Lung (tissue), 12 donors: ENCODE measurements around the gene CCDC30. TPM values are rescaled to one million over a fixed set of nuclear protein-coding genes. Genes with fewer than 3 reads are reported as not detected.

Experiments used
- ATAC-seq: fragments of 200-7000 bp; cut with Tn5 transposase; one replicate; pipeline ENCODE4 v1.9.1; 2020; ENCODE audit warnings: moderate number of reproducible peaks; ENCODE audit not compliant: insufficient read depth, low FRiP score
- DNase-seq, 3 donors: peaks; one replicate each; pipeline ENCODE4 v3.0.0-alpha.2; 2013 to 2017
- H3K27ac ChIP-seq, 2 donors: one replicate each; pipeline ENCODE4 v1.5.1; 2013; ENCODE audit warnings: mild to moderate bottlenecking in 2 of 2, moderate library complexity in 2 of 2, control low read depth in 1 of 2, inconsistent platforms in 1 of 2, low read depth in 1 of 2, low read length in 1 of 2
- H3K27me3 ChIP-seq, 3 donors: one replicate each; pipeline ENCODE4 v1.5.1; 2013; ENCODE audit warnings: low read length in 2 of 3; ENCODE audit not compliant: control insufficient read depth in 3 of 3, insufficient read depth in 3 of 3
- H3K36me3 ChIP-seq, 4 donors: one replicate each; pipeline ENCODE4 v1.5.1; 2013; ENCODE audit warnings: low read length in 4 of 4, mild to moderate bottlenecking in 1 of 4, moderate library complexity in 1 of 4; ENCODE audit not compliant: control insufficient read depth in 4 of 4, insufficient read depth in 4 of 4
- H3K4me1 ChIP-seq, 5 donors: one replicate each; pipeline ENCODE4 v1.5.1; 2013; ENCODE audit warnings: low read length in 5 of 5, mild to moderate bottlenecking in 2 of 5, moderate library complexity in 1 of 5; ENCODE audit not compliant: control insufficient read depth in 5 of 5, insufficient read depth in 5 of 5
- H3K4me3 ChIP-seq: one replicate; pipeline ENCODE4 v1.5.1; 2013; ENCODE audit warnings: mild to moderate bottlenecking, control low read depth, moderate library complexity
- H3K9ac ChIP-seq, 2 donors: one replicate each; pipeline ENCODE4 v1.5.1; 2013; ENCODE audit warnings: low read length in 2 of 2, control low read depth in 1 of 2; ENCODE audit not compliant: insufficient read depth in 1 of 2
- H3K9me3 ChIP-seq, 4 donors: one replicate each; pipeline ENCODE4 v1.5.1; 2013; ENCODE audit warnings: low read length in 3 of 4, mild to moderate bottlenecking in 1 of 4, moderate library complexity in 1 of 4; ENCODE audit not compliant: control insufficient read depth in 4 of 4, insufficient read depth in 3 of 4
- CTCF ChIP-seq: IDR thresholded peaks from 2 replicates; pipeline ENCODE4 v1.5.1; 2012; ENCODE audit warnings: mild to moderate bottlenecking; ENCODE audit errors: control extremely low read depth, extremely low read depth
- WGBS, 2 donors: extraction: QIAGEN DNeasy Blood & Tissue Kit; methylation state at CpG; one replicate each; pipeline ENCODE4 v1.1.7; 2013; 5-methylcytosine and 5-hydroxymethylcytosine counted together
- polyA plus RNA-seq, 2 donors: library from polyadenylated mRNA; stranded (reverse); fragments of 200-250 nt; gene quantifications; one replicate each; pipeline ENCODE4 v1.2.1, GENCODE V29; 2013
- total RNA-seq, 2 donors: library from RNA; depleted of rRNA in 1 of 2; stranded (reverse); fragments of >200 nt in 1 of 2; gene quantifications; one replicate each; pipeline ENCODE4 v1.2.1, GENCODE V29; 2014 to 2021
- donor health status: control.
- donor health status: control.
- donor health status: Bipolar disorder and iron deficiency.
- donor health status: healthy.
- donor health status: DM: yes; HTN: yes; CAD: no.

CCDC30 gene
- total and polyA plus RNA-seq, 4 donors, result 1.5 to 21.4 (median 9.2) TPM

GRCh38 chr1:42420911-42421585, 42.0 kb upstream of the CCDC30 start:
- H3K4me1 ChIP-seq, result peaks cover 0 to 43% (median 27%) of the 10 kb centered on the region in 5 donors
- no peak overlapping the region for H3K9ac ChIP-seq
- peak overlapping the region in 1 of 2 donors; percentile 17 for H3K27ac ChIP-seq
- DNase-seq (peak; percentile 95 to 98 (median 98)), ATAC-seq (no peak)
- no peak overlapping the region for H3K4me3 ChIP-seq
- H3K36me3 ChIP-seq, result no peaks in the 10 kb centered on the region
- TF ChIP-seq CTCF, result no peak
- H3K9me3 ChIP-seq, result no peaks in the 10 kb centered on the region
- WGBS, 2 donors, result 34 to 37% methylated on average over 10 of the region's 10 CpGs
- H3K27me3 ChIP-seq, result no peaks in the 10 kb centered on the region

- Histone ChIP-seq H3K27me3 (no peaks in the 10 kb centered on the region), H3K4me3 (no peak overlapping the region), H3K9me3 (no peaks in the 10 kb centered on the region), H3K4me1 (peaks cover 0 to 31% (median 27%) of the 10 kb centered on the region in 5 donors), H3K36me3 (no peaks in the 10 kb centered on the region), H3K27ac (no peak overlapping the region), H3K9ac (no peak overlapping the region)
- WGBS, 2 donors, result 68 to 75% methylated on average over 9 of the region's 9 CpGs
- DNase-seq (no peak), ATAC-seq (no peak)
- TF ChIP-seq CTCF, result no peak
These were observed 40.3 kb upstream of the CCDC30 start for GRCh38 chr1:42422737-42423136.

- WGBS, 2 donors, result 85 to 89% methylated on average over 3 of the region's 3 CpGs
- no peaks in the 10 kb centered on the region for H3K9me3 ChIP-seq
- H3K36me3 ChIP-seq, result no peaks in the 10 kb centered on the region
- no peaks in the 10 kb centered on the region for H3K27me3 ChIP-seq
- peaks cover 0 to 31% (median 27%) of the 10 kb centered on the region in 5 donors for H3K4me1 ChIP-seq
- TF ChIP-seq CTCF, result no peak
- H3K4me3 ChIP-seq, result no peak overlapping the region
- DNase-seq (no peak), ATAC-seq (no peak)
- no peak overlapping the region for H3K27ac ChIP-seq
- H3K9ac ChIP-seq, result no peak overlapping the region
These were observed 39.4 kb upstream of the CCDC30 start for GRCh38 chr1:42423681-42424080.

DNA sequence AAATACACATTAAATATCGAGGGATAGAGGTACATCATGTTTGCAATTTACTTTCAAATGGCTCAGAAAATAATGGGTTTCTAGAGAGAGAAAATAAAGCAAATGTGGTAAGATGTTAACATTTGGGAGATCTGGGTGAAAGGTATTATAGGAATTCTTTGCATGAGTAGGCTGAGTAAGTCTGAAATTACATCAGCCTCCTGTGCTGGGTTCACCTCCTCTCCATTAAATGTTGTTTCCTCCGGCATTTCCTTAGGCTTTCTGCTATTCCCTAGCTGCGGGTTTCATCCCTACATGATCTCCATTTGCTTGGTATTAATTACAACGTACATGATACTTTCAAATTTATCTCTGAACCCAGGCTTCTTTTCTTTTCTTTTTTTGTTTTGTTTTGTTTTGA, 38.9 kb upstream of the CCDC30 start:
- no peak overlapping the region for H3K9ac ChIP-seq

More for the DNA sequence above, 38.9 kb upstream of the CCDC30 start:
- no peak for ATAC-seq
- Histone ChIP-seq H3K27ac (no peak overlapping the region), H3K9me3 (no peaks in the 10 kb centered on the region), H3K4me3 (no peak overlapping the region), H3K36me3 (no peaks in the 10 kb centered on the region), H3K27me3 (no peaks in the 10 kb centered on the region), H3K4me1 (peaks cover 0 to 30% (median 27%) of the 10 kb centered on the region in 5 donors)
- no peak for TF ChIP-seq CTCF
- 91 to 92% methylated on average over 4 of the region's 4 CpGs for WGBS, 2 donors
- no peak for DNase-seq
